IPS-18c (cell line): Measurements from ENCODE around the gene ATRAID.

Experiments
- H3K4me3 ChIP-seq: 2 replicates; pipeline ENCODE4 v1.7.0; 2013; ENCODE audit warnings: low read depth, mild to moderate bottlenecking, low read length, moderate library complexity; ENCODE audit not compliant: insufficient read depth
- H3K9me3 ChIP-seq: one replicate; pipeline ENCODE4 v1.6.1; 2013; ENCODE audit warnings: mild to moderate bottlenecking, low read length, moderate library complexity; ENCODE audit not compliant: control insufficient read depth, insufficient read depth

The ATRAID gene

DNA sequence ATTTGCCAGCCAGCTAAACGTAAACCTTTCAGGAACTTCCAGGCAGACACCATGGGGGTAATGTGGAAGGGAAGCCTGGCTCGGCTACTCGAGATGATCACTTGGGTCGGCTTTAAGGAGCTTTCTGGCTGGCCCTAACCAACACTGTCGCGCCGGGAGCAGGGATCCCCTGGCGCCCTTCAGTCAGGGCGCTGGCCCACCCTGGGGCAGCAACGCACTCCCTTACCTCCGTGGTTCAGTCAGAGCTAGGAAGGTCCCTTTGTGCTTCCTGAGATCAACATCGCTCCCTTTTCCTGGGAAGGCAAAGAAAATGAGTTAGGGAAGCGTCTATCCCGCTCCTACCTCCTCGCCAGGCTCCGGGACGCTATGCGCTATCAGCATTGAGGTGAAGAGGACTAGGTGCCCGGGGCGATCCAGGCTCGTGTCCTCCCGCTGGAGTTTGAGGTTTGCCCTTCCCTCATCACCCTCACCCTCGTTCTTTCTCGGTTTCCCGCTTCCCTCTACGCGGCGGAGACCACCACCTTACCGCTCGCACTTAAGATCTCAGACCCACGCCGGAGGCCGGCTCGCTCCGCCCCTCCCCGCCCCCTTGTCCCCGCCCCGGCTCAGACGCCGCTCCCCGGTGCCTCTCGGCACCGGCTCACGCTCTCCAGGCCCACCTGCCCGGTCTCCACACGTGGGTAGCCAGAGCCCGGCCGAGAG lies 449 bp upstream of the ATRAID start:
- Histone ChIP-seq H3K9me3 (no peaks in the 10 kb centered on the region), H3K4me3 (peak overlapping the region; percentile 88)

DNA sequence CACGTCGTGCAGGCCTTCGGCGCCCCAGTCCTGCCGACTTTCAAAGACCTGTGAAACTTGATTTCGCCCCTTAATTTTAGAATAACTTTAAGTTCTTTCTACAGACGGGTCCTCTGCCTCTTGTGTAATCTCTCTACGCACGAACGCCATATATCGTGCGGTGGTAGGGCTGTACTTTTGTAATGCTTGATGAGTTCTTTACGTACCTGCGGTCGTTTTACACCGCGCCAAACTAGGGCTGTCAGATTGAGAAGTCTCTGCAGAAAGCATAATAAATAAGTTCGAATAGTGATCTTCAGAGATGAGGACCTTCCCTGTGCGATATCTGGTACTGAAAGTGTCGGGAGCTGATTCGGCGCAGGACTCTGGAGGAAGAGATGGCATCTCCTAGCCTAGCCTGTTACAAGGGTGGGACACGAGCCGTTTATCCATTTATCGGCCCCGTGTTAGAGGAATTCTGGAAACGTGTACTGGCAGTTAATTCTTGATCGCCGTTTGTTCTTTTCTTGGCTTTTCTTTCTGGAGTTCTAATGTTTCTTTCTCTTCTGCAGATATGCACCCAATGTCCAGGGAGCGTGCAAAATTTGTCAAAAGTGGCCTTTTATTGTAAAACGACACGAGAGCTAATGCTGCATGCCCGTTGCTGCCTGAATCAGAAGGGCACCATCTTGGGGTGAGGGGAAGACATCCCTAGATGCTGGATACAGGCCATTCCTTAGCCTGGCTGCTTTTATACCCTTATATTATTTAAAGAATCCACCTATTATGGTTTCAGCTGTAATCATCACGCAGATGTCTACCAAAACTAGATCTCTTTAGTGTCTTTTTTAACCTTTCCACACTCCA lies 1.0 kb downstream of the ATRAID start:
- no peaks in the 10 kb centered on the region for H3K9me3 ChIP-seq
- peak overlapping the region; percentile 94 for H3K4me3 ChIP-seq

DNA sequence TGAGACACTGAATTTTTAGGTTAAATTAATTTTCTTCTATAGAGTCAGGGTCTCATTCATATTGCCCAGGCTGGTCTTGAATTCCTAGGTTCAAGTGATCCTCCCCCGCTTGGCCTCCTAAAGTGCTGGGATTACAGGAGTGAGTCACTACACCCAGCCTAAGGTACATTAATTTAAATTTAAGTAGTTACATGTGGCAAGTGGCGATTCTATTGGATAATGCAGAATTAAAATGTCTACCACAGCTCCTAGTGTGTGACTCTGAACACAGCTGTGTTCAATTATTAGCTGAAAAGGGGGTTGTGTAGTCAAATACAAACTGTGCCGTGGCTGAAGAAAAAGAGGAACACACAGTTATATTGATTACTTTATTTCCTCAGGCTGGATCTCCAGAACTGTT lies 3.1 kb downstream of the ATRAID start:
- H3K4me3 ChIP-seq = no peak overlapping the region
- H3K9me3 ChIP-seq = no peaks in the 10 kb centered on the region

DNA sequence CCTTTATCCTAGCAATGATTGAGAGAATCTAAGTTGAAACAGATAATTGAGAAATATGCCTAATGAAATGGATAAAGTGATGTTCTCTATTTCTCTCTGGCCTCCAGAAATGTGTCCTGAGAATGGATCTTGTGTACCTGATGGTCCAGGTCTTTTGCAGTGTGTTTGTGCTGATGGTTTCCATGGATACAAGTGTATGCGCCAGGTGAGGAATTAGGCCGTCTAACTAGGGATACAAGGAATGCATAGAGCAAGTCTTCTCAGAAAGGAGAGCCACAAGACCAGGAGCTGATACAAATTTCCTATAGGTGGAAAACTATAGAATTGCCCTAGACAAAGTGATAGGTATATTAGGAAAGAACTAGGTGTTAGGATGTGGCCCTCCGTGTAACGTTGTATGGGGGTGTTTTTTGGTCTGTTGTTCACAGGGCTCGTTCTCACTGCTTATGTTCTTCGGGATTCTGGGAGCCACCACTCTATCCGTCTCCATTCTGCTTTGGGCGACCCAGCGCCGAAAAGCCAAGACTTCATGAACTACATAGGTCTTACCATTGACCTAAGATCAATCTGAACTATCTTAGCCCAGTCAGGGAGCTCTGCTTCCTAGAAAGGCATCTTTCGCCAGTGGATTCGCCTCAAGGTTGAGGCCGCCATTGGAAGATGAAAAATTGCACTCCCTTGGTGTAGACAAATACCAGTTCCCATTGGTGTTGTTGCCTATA lies 4.7 kb downstream of the ATRAID start:
- H3K9me3 ChIP-seq = no peaks in the 10 kb centered on the region
- H3K4me3 ChIP-seq = no peak overlapping the region; the same call in 1 of the 2 replicates

DNA sequence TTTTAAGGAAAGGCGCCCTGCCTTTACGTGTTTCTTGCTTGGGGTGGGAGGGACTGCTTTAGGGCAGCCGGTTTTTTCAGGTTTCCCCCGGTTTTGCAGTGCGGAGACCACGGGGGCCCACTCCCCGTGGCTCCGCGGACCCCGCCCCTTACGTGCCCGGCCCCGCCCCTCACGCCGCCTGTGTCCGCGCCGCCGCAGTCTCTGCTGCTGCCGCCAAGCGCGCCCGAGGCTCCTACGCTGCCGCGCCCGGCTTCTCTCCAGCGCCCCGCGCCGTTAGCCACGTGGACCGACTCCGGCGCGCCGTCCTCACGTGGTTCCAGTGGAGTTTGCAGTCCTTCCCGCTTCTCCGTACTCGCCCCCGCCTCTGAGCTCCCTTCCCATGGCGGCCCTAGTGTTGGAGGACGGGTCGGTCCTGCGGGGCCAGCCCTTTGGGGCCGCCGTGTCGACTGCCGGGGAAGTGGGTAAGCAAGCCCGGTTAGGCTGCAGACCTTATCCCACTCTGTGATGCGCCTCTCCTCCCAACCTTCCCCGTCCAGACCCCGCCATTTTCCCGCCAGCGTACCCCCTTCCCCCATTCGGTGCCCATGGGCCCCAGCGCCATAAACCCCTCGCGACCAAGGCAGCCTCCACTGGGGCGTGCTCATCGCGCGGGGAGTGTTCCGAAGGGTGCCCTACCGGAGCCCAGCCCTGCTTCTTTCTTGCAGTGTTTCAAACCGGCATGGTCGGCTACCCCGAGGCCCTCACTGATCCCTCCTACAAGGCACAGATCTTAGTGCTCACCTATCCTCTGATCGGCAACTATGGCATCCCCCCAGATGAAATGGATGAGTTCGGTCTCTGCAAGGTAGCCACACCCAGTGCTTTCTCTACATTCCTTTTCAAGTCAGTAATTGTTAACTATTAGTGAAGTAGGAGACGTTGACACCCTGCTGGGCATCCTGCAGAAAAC lies 5.6 kb downstream of the ATRAID start, which contains the start of gene CAD:
Gene CAD, plus strand, starts transcription at position 197 of the 949 bp plus-strand sequence. Its CDS starts 183 bp downstream, at position 380.
- H3K4me3 ChIP-seq = peak within 1 kb of the TSS; percentile 83

DNA sequence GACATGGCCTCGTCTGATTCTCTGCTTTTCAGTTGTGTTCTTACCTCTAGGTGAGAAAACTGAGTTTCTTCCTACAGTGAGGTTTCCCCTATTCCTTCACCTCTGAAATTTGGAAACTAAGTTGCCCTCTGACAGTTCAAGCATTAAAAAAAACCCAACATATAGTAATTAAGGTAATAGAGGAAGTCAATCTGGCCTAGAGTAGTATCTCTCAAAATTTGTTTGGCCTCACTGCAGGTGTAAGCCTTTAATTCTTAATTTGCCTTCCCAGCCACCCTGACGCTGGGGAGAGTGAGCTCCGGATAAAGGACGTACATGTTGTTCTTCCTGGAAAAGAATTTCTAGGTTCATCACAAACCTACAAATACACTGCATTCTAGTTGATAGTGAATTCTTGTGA lies 6.8 kb downstream of the ATRAID start:
- Histone ChIP-seq H3K9me3 (peaks cover 2% of the 10 kb centered on the region), H3K4me3 (peak overlapping the region; percentile 83; the same call in 1 of the 2 replicates)

More for the DNA sequence above, 5.6 kb downstream of the ATRAID start, which contains the start of gene CAD:
- H3K9me3 ChIP-seq = peaks cover 2% of the 10 kb centered on the region

DNA sequence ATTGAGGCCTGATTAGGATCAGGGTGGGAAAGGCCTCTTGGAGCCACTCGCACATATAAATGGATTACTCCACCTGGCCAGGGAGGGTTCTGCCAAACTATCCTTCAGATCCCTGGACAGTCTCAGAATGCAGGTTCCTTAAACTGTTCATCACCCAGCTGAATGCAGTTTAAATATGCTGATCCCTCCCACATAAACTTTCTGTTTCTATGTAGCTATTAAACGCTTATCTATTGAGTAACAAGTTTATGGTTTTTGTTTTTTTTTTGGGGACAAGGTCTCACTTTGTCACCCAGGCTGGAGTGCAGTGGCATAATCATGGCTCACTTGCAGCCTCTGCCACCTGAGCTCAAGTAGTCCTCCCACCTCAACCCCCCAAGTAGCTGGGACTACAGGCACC lies 7.2 kb downstream of the ATRAID start:
- Histone ChIP-seq H3K4me3 (no peak overlapping the region), H3K9me3 (peaks cover 2% of the 10 kb centered on the region)

DNA sequence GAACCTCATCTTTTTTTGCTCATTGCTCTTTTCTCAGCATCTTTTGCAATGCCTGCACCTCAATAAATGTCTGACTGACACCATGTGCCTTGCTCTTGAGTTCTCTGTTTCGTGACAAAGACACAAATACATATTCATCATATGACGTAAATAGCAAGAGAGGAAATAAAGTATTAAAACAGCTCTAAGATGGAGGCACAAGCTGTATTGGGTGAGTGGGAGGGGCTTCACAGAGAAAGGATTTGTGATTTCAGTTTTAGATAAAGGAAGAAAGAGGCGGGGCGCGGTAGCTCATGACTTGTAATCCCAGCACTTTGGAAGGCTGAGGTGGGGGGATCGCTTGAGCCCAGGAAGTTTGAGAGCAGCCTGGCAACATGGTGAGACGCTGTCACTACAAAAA lies 8.2 kb downstream of the ATRAID start:
- H3K9me3 ChIP-seq = peaks cover 2% of the 10 kb centered on the region
- H3K4me3 ChIP-seq = no peak overlapping the region

DNA sequence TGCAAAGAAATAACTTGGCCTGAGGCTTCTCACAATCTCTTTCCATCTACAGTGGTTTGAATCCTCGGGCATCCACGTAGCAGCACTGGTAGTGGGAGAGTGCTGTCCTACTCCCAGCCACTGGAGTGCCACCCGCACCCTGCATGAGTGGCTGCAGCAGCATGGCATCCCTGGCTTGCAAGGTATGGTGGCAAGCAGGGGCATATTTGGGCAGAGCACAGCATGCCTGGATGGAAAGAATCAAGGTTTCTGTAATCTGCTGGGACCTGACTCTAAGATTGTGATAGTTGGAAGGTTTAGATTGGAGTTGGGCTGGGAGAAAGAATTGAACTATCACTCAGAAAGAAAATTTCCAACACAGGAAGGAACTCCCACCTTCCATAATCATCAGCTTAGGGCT lies 9.3 kb downstream of the ATRAID start:
- Histone ChIP-seq H3K4me3 (no peak overlapping the region), H3K9me3 (peaks cover 2% of the 10 kb centered on the region)

DNA sequence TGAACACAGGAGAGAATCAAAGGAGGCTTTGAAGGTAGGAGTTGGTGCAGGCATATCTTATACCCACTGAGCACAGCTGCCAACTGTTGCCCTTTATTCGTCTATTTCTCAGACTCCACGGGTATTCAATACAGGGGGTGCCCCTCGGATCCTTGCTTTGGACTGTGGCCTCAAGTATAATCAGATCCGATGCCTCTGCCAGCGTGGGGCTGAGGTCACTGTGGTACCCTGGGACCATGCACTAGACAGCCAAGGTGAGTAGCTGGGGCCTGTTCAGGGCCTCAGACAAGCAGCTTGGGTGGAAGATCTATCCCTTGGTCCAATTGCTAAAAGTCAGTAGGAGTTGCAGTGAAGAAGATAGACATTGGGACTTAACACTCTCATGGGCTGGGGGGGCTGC lies 10.6 kb downstream of the ATRAID start:
- peaks cover 2% of the 10 kb centered on the region for H3K9me3 ChIP-seq
- H3K4me3 ChIP-seq = no peak overlapping the region

DNA sequence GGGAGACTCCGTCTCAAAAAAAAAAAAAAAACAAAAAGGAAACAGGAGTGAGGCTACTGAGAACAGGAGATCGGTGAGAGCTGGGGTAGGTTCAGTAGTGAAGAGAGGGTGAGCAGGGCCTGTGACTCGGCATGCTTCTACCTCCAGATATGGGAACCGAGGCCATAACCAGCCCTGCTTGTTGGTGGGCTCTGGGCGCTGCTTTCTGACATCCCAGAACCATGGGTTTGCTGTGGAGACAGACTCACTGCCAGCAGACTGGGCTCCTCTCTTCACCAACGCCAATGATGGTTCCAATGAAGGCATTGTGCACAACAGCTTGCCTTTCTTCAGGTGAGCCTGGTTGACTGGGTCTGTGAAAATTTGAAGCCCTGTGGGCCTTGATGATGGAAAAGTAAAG lies 11.6 kb downstream of the ATRAID start:
- H3K4me3 ChIP-seq = no peak overlapping the region
- H3K9me3 ChIP-seq = peaks cover 2% of the 10 kb centered on the region

DNA sequence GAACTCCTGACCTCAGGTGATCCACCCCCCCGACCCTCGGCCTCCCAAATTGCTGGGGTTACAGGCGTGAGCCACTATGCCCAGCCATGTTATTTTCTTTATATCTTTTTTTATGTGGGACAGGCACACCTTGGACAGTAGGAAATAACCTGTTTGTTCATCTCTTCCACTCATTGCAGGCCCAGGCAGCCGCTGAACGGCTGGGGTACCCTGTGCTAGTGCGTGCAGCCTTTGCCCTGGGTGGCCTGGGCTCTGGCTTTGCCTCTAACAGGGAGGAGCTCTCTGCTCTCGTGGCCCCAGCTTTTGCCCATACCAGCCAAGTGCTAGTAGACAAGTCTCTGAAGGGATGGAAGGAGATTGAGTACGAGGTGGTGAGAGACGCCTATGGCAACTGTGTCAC lies 13.7 kb downstream of the ATRAID start:
- Histone ChIP-seq H3K4me3 (no peak overlapping the region), H3K9me3 (peaks cover 2% of the 10 kb centered on the region)

DNA sequence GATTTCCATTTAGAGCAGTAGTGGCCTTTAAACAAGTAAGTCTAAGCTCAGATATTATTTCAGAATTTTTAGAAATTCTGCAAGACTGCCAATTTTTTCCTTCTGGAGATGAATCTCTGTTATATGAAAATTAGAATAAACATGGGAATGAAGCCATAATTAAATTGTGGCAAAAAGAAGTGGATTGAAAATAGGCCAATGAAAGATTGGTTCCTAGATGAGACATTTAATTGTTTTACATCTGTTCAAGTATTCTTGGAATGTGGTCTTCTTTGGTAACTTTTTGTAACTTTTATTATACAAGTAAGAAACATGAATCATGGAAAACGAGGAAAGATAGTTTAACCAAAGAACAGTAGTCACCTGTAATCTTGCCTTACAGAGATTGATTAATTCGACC lies 15.7 kb downstream of the ATRAID start:
- no peaks in the 10 kb centered on the region for H3K9me3 ChIP-seq
- H3K4me3 ChIP-seq = no peak overlapping the region

DNA sequence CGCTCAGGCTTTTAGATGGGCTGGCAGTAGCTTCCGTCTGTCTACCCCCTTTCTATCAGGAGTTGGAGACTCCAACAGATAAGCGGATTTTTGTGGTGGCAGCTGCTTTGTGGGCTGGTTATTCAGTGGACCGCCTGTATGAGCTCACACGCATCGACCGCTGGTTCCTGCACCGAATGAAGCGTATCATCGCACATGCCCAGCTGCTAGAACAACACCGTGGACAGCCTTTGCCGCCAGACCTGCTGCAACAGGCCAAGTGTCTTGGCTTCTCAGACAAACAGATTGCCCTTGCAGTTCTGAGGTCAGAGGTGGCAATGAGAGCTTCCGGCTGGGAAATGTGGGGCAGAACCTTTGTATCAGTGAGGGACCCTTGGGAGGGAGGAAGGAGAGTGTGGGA lies 20.1 kb downstream of the ATRAID start:
- H3K9me3 ChIP-seq = no peaks in the 10 kb centered on the region
- no peak overlapping the region for H3K4me3 ChIP-seq

DNA sequence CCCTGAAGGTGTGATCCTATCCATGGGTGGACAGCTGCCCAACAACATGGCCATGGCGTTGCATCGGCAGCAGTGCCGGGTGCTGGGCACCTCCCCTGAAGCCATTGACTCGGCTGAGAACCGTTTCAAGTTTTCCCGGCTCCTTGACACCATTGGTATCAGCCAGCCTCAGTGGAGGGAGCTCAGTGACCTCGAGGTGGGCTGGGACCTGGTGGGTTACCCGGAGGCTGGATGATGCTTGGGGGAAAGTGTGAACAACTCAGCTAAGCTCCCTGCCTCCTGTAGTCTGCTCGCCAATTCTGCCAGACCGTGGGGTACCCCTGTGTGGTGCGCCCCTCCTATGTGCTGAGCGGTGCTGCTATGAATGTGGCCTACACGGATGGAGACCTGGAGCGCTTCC lies 21.5 kb downstream of the ATRAID start:
- no peak overlapping the region for H3K4me3 ChIP-seq

DNA sequence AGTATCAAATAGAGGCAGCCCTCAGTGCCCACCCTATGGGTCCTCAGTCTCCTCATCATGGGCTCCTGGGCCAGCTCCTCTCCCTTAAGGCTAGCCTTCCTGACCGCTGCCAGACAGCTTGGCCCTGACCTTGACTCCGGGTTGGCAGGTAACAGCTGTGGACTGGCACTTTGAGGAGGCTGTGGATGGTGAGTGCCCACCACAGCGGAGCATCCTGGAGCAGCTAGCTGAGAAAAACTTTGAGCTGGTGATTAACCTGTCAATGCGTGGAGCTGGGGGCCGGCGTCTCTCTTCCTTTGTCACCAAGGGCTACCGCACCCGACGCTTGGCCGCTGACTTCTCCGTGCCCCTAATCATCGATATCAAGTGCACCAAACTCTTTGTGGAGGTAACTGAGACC lies 24.3 kb downstream of the ATRAID start:
- Histone ChIP-seq H3K9me3 (no peaks in the 10 kb centered on the region), H3K4me3 (no peak overlapping the region)

More for the DNA sequence above, 21.5 kb downstream of the ATRAID start:
- H3K9me3 ChIP-seq = no peaks in the 10 kb centered on the region

DNA sequence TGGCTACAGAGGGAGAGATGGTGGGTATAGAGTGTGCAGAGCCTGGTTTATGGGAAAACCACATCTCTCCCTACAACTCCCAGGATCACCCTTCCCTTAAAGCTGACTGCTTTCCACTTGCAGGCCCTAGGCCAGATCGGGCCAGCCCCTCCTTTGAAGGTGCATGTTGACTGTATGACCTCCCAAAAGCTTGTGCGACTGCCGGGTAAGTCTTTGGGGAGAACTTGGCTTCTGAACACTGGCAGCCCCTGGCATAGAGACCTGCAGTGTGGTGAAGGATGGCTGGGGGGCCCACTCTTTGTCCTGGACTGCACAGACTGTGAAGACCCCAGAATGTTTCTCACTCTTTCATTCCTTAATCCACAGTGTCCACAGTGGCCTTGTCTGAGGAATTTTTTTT lies 24.8 kb downstream of the ATRAID start:
- Histone ChIP-seq H3K9me3 (no peaks in the 10 kb centered on the region), H3K4me3 (no peak overlapping the region)
